ENCODE data around the gene AP2A1.

The AP2A1 gene

DNA sequence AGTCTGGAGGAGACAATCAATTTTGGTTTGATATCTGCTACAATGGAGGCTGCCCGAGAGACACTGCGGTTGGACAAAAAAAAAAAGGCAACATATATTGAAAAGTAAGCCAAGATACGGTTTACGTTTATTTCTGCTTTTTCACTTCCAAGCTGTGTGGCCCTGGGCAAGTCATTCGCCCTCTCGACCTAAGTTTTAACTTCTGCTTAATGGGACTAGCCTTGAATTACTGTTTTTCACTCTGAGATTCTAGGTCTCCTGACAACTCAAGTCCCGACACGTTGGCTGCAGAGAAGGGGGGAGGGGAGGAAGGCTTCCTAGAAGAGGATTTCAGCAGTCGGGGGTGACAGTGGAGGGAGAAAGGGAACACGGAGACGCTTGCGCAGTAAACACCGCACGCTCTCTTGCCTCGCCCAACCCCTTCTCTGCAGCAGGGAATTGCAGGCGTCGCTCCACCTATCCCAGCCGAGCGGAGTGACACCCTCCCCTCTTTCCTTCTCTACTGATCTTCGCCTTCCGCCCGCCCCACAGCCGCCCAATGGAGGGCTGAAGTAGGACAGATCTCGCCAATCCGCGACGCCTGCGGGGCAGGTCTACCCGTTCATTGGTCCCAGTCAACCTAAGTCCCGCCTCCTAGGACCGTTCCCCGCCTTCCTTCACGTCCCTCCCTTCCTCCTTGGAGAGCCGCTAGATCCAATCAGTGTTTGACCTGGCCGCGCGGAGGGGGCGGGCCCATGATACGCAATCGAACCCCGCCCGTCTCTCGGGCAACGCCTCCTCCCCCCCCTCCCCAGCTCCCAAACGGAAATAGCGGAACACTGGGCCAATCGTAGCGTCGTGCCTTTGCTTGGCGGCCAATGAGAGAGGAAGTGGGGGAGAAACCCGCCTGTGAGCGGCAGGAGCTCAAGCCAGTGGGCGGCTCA lies 533 bp upstream of the AP2A1 start:
- DNase-seq (ENCODE audit: low read depth) = peak; percentile 100

DNA sequence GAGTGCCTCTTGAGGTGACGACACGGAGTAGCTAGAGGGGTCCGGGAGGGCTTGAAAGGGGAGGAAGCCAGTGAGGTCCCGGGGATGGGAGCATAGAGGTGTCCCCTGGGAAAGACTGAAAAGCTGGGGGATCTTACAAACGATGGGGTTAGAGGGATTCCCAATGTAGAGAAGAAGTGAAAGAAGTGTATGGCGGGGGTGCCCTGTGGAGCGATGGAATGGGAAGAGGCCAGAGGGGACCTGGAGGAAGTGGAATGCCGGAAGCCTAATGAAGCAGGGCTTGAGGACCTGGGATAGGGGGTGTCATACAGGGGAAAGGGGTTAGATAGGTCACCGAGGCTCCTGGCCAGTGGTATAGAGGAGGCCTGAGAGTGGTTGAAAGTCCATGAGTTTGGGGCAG lies 580 bp downstream of the AP2A1 start:
- DNase-seq (ENCODE audit: low read depth) = peak; percentile 39

DNA sequence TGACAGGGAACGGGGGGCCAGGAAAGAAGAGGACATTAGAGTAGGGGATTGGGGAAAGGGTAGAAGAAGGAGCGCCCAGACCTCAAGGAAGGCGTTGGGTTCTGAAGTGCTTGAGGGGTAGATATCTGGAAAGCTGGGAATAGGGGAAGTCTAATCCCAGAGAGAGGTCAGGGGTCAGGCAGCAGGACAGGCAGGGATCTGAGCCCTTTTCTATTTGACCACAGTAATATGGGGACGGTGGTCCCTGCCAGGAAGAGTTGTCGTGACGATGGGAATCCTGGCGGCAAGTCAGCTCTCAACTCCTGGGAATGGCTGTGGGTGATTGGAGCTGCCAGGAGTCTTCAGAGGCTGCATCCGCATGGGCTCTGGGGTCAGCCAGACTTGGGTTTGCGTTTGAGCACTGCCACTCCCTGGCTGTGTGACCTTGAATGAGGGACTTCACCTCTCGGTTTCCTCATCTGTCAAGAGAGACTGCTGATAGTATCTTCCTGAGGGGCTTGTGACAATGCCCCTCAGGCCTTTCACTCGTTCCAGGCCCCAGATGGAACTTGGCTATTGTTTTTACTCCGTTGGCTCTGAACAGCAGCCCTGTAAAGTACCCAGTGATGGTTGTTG lies 1.3 kb downstream of the AP2A1 start:
- no peak for DNase-seq (ENCODE audit: low read depth)

DNA sequence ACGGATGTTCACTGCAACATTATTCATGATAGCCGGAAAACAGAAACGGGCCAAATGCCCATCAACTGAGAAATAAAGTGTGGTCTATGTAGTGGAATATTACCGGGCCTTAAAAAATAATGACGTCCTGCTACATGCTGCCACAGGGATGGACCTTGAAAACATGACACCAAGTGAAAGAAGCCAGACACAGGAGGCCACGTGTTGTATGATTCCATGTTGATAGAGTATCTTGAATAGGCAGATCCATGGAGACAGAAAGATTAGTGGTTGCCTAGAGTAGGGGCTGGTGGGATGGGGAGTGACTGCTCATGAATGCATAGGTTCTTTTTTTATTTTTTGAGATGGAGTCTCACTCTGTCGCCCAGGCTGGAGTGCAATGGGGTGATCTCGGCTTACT lies 3.7 kb downstream of the AP2A1 start:
- no peak for DNase-seq (ENCODE audit: low read depth)

DNA sequence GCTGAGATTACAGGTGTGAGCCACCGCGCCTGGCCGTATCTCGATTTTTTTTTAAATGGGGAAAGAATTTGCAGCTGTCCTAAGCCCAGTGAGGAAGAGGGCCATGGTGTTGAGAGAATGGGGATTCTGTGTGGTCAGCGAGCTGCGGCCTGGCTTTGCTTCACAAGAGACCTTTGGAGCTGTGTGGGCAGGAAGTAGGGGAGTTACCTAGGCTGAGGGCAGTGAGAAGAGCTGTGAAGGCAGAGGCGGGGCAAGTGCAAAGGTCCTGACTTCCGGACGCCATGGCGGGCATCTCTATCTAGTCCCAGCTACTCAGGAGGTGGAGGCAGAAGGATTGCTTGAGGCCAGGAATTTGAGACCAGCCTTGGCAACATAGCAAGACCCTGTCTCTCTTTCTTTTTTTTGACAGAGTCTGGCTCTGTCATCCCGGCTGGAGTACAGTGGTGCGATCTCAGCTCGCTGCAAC lies 4.9 kb downstream of the AP2A1 start:
- no peak for DNase-seq (ENCODE audit: low read depth)

DNA sequence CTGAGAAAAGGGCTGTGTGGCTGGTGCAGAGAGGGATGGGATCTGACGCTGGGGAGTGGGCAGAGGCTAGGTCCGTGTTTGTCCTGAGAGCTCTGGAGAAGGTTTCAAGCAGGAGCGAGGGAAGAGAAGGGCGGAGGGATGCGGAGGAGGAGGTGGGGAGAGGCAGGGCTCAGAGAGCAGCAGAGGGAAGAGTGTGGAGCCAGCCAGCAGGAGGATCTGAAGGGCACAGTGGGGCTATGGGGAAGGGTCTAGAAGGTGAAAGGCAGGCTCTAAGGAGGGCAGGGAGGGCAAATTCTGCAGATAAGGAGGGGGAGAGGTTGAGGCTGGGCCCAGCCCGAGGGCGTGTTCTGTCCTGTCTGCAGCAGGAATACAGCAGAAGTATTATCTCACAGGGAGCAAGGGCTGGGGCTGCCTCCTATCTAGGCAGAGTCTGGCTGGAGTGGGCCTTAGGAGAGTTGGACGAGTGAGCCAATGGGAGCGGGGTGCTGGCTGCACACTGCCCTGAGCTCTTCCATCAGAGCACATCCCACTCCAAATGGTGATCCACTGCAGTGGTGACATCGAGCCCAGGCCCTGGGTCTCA lies 6.1 kb downstream of the AP2A1 start:
- no peak for DNase-seq (ENCODE audit: low read depth)

DNA sequence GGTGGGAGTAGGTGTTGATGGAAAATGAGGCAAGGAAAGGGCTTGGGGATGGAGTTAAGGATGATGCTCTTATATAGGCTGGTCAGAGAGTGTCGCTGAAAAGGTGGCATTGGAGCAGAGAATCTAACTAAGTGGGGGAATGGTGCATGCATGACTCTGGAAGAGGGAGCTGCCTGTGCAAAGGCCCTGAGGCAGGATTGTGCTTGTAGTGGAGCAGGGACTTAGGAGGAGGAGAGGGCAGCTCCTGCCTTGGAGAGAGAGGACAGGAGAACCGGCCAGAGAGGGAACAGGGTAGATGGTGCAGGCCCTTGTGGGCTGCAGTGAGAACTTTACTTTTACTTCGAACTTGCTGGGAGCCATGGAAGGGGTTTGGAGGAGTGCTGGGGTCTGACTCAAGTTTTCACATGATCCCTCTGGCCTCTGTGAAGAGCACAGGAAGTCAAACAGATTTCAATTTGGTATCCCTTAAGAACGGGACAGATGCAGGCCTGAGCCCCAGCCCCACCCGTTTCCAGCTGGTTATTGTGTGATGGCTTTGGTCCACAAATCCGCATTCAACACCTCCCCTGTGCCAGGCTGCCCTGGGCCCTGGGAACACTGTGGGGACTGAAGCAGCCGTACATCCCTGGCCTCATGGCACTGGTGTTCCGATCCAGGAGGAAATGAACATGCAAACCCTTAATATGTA lies 7.0 kb downstream of the AP2A1 start:
- no peak for DNase-seq (ENCODE audit: low read depth)

DNA sequence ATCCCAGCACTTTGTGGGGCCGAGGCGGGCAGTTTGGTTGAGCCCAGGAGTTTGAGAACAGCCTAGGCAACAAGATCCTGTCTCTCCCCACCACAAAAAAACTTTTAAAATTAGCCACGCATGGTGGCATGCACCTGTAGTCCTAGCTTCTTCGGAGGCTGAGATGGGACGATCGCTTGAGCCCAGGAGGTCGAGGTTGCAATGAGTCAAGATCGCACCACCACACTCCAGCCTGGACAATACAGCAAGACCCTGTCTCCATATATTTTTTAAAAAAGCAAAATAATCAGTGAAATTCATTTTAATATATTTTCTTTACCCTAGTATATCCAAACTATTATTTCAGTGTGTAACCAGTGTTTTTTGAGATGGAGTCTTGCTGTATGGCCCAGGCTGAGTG lies 8.2 kb downstream of the AP2A1 start:
- no peak for DNase-seq (ENCODE audit: low read depth)

DNA sequence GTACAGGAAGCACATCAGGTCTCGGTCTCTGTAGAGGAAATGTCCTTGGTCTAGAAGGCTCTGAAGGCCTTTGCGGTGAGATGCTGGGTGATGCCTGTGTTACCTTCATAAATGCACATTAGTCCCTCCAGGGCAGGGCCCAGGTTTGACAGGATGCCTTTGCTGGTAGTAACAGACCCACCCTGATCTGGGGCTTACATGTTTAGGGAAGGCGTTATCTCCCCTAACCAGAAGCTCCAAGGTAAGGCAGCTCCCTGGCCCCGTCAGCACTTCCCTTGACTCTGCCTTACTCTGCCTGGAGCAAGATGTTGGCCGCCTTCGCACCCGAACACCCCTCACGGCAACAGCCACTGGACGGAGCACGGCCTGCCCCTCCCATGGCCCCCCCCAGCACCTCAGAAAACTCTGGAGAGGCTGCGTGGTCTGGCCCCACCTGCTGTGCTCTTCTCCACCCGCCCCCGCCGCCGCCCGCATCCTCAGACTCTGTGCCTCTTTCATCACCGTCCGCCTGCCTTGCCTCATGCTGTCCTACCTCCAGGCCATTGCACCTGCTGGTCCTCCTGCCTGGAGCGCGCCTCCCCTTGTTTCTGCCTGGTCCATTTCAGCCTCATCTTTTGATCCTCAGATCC lies 9.1 kb downstream of the AP2A1 start:
- DNase-seq (ENCODE audit: low read depth) = no peak

DNA sequence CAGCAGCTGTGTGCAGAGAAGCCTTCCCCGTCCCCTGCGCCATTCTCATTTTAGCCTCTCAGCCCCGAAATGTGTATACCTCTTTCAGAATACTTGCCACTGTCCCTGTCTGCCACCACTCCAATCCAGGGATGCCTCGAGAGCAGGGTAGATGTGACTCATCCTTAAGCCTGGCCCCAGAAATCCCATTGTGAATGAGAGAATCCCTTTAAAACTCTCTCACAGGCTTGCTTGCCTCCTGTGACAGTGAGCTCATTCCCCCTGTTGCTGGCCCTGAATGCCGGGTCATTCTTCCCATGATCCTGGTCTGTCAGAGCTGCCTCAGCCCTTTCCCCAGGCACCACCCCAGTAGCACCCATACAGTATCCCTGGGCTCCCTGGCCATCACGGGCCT lies 9.6 kb downstream of the AP2A1 start:
- DNase-seq (ENCODE audit: low read depth) = no peak

DNA sequence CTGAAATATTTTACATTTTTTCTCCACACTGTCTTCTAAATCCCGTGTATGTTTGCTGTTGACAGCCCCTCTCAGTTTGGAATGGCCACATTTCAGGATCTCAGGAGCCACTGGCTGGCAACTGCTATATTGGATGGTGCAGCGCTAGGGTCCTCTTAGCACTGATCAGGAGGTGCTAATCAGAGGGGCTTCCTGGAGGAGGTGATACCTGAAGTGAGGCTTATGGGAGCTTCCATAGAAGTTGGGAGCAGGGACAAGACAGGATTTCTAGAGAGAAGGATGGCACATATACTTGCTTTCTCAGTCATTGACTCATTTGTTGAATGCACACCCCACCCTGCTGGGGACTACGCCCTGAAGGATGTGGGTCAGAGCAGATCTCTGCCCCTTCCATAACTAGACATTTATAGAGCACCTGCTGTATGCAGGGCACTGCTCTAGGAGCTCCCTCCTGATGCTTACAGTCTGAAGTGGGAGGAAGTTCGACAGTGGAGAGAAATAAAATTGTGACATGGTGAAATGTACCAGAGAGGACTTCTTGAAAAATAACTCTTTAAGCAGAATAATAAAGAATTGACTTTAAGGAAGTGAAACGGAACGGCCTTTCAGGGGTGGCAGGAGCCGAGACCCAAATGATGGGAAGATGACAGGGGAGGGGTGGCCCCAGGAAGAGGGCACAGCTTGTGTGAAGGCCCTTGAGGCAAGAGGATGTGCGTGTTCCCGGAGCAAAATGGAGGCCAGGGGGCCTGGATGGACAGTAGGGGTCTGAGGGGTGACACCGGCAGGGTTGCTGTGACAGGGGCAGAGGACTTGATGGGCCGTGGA lies 13.1 kb downstream of the AP2A1 start:
- DNase-seq (ENCODE audit: low read depth) = no peak

DNA sequence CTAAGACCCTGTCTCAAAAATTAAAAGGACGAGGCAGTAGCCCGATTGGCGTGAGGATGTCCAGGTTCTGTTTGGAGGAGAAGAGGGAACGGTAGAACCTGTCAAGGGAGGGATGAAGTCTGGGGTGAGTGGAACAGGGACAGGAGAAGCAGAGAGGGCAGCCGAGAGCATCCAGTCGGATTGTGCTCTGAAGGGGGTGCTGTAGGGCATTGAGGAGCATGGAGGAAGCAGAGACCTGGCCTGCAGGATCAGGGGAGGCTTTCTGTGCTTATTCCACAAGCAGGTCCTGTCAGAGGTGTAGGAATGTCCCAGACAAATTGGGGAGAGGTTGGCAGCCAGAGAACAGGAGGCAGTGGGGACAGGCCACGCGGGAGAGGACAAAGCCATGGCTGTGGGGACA lies 14.1 kb downstream of the AP2A1 start:
- no peak for DNase-seq (ENCODE audit: low read depth)

DNA sequence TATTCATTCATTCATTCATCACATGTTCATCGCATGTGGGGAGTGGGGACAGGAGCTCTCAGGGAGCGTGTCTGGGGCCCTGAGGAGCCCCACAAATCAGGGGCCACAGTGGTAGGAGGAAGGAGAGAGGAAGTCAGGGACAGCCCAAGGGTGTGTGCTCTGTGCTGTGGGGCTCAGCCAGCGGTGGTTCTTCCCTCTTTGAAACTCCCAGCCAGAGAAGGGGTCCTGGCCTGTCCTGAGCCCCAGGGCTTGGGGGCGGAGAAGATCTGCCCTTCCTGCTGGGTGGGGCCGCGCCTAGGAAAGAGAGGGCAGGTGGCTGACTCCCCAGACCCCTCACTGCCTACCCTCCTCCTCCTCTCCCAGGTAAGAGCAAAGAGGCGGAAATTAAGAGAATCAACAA lies 14.6 kb downstream of the AP2A1 start:
- no peak for DNase-seq (ENCODE audit: low read depth)

DNA sequence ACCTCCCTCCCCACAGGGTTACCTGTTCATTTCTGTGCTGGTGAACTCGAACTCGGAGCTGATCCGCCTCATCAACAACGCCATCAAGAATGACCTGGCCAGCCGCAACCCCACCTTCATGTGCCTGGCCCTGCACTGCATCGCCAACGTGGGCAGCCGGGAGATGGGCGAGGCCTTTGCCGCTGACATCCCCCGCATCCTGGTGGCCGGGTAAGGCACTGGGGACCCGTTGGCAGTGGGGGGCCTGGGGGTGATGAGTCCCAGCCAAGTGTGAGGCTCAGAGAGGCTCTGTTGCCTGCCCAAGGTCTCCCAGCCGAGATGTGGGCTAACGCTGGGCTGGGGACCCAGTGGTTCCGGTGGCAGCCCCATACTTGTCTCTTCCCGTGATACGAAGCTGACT lies 15.7 kb downstream of the AP2A1 start:
- DNase-seq (ENCODE audit: low read depth) = no peak

DNA sequence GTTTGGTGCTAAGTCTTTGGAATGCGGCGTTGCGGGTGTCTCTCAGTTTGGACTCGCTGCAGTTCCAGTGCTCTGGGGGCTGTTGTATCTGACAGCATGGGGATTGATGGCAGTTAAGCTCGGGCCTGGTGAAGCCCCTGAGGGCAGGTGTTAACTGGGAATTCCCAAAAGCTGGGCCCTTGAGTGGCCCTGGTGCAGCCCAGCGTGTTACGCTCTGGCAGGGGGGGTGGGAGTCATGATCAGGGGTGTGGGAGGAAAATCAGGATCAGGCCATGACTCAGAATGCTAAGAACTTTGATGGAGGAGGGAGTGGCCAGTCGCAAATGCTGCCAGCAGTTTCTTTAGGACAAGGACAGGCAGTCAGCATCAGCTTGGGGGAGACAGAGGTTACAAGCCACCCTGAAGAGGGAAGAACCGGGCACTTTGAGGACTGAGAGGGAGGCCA lies 19.6 kb downstream of the AP2A1 start:
- peak; percentile 60 for DNase-seq (ENCODE audit: low read depth)

DNA sequence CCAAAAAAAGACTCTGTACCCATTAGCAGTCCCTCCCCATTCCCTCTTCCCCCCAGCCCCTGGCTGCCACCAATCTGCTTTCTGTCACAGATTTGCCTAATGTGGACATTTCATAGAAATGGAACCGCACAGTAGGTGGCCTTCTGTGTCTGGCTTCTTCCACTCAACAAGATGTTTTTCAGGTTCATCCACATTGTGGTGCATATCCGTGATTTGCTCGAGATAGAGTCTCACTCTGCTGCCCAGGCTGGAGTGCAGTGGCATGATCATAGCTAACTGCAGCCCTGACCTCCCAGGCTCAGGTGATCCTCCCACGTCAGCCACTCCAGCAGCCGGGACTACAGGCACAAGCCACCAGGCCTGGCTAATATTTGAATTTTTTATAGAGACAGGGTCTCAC lies 20.9 kb downstream of the AP2A1 start:
- no peak for DNase-seq (ENCODE audit: low read depth)

DNA sequence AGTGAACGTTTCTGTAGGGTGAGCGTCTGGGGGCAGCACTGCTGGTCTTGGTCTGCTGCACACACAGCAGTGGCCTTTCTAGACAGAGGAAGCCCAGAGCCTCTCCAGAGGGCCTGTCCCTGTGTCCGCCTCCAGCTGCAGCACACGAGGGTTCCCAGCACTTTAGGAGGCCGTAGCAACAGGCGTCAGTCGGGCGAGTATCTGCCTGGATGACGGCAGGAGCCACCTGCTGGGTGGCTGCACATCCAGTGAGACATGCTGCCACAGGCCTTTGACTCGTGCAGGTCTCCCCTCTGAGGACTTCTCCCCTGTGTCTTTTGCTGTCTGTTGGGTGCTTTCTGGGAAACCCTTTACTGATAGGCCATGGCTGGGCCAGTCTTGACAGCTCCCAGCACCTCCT lies 22.1 kb downstream of the AP2A1 start:
- no peak for DNase-seq (ENCODE audit: low read depth)

DNA sequence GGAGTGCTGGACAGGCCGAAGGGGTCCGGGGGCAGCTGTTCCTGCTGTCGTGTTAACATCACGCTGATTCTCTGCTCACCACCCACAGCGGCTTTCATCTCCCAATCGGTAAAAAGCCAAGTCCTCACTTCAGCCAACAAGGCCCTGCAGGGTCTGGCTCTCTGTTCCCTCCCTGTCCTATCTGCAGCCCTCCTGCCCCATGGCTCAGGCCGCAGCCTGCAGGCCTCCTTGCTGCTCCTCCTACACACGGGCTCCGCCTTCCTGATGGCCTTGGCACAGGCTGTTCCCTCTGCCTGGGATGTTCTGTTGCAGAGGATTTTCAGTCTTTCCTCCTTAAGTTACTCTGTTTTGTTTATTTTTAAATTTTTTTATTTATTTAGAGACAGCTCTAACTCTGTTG lies 24.1 kb downstream of the AP2A1 start:
- DNase-seq (ENCODE audit: low read depth) = no peak

DNA sequence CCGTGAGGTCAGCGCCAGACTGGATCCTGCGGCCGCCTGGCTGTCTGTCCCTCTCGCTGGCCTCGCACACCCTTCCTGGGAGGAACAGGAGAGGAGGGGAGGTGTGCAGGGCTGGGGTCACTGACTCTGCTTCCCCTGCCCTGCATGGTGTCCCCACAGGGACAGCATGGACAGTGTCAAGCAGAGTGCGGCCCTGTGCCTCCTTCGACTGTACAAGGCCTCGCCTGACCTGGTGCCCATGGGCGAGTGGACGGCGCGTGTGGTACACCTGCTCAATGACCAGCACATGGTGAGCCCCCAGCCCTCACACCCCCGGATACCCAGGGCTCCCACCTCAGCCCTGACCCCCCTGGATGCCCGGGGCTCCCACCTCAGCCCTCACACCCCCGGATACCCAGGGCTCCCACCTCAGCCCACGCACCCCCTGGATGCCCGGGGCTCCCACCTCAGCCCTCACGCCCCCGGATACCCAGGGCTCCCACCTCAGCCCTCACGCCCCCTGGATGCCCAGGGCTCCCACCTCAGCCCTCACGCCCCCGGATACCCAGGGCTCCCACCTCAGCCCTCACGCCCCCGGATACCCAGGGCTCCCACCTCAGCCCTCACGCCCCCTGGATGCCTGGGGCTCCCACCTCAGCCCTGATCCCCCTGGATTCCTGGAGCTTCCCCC lies 25.1 kb downstream of the AP2A1 start:
- no peak for DNase-seq (ENCODE audit: low read depth)

DNA sequence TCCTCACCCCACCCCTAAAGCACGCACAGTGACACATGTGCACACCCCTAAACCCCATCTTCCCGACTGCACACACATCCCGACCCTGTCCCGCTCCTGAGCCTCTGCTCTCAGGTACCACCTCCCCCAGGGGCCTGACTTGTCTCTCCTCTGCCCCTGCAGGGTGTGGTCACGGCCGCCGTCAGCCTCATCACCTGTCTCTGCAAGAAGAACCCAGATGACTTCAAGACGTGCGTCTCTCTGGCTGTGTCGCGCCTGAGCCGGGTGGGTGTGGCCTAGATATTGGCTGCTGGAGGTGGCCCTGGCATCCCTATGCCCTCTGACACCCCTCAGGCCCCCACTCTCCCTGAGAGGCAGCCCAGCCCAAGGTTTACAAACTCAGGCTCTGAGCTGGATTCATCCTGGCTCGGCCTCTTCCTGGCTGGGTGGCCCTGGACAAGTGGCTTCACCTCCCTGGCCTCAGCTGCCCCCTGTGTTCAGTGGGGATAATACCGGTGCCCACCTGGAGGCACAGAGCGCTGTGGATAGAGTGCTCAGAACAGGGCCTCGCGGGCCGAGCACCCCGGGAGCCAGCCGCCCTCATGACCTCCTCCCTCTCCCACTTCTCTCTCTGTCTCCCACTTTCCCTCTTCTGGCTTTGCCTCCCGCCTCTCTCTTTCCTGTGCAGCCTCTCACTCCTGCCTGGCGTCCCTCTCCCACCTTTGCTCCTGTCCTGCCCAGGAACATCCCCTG lies 26.2 kb downstream of the AP2A1 start:
- DNase-seq (ENCODE audit: low read depth) = no peak

Data from ELR (cell line).